NOMO-1 treated with dmso at 0.1 percent for 144 hours (cell line): ENCODE measurements around the gene ATXN1.
"Not testable (repeated sequence)": the region's sequence is repeated elsewhere in the genome, so short reads cannot be mapped to it uniquely, and the experiment has no call there.

Experiments used
- DNase-seq: peaks from one replicate; lab custom pipeline; 2025; ENCODE audit not compliant: unreplicated experiment; lab: John Stamatoyannopoulos, UW

ATXN1 gene

GRCh38 chr6:16725145-16725864 is 36.0 kb downstream of the ATXN1 start:
- DNase-seq = no peak

GRCh38 chr6:16723826-16724225 is 37.4 kb downstream of the ATXN1 start:
- no peak for DNase-seq

- DNase-seq = no peak
Observed at GRCh38 chr6:16723402-16723801, 37.9 kb downstream of the ATXN1 start.

GRCh38 chr6:16722630-16723029 is 38.6 kb downstream of the ATXN1 start:
- no peak for DNase-seq

- DNase-seq = no peak
Observed at GRCh38 chr6:16721977-16722376, 39.3 kb downstream of the ATXN1 start.

GRCh38 chr6:16720861-16721260 is 40.4 kb downstream of the ATXN1 start:
- DNase-seq = no peak

- no peak for DNase-seq
Observed at GRCh38 chr6:16719488-16719887, 41.8 kb downstream of the ATXN1 start.

GRCh38 chr6:16718356-16718755 is 42.9 kb downstream of the ATXN1 start:
- DNase-seq = no peak

- no peak for DNase-seq
Observed at GRCh38 chr6:16717275-16717942, 43.9 kb downstream of the ATXN1 start.

- no peak for DNase-seq
Observed at GRCh38 chr6:16716321-16716858, 44.9 kb downstream of the ATXN1 start.

GRCh38 chr6:16713597-16713996 is 47.7 kb downstream of the ATXN1 start:
- DNase-seq = no peak

- DNase-seq = peak; percentile 65
Observed at GRCh38 chr6:16712931-16713484, 48.3 kb downstream of the ATXN1 start.

- DNase-seq = peak; percentile 44
Observed at GRCh38 chr6:16712255-16712930, 48.9 kb downstream of the ATXN1 start.

- DNase-seq = no peak
Observed at GRCh38 chr6:16711546-16712254, 49.6 kb downstream of the ATXN1 start.

GRCh38 chr6:16706911-16707783 is 54.1 kb downstream of the ATXN1 start:
- DNase-seq = no peak

- not testable (repeated sequence) for DNase-seq
Observed at GRCh38 chr6:16706491-16706890, 54.8 kb downstream of the ATXN1 start.

- DNase-seq = no peak
Observed at GRCh38 chr6:16706029-16706428, 55.2 kb downstream of the ATXN1 start.

- DNase-seq = no peak
Observed at GRCh38 chr6:16705081-16705993, 55.9 kb downstream of the ATXN1 start.
